Measurements from ENCODE around the gene HOXA3.

HOXA3 gene

DNA sequence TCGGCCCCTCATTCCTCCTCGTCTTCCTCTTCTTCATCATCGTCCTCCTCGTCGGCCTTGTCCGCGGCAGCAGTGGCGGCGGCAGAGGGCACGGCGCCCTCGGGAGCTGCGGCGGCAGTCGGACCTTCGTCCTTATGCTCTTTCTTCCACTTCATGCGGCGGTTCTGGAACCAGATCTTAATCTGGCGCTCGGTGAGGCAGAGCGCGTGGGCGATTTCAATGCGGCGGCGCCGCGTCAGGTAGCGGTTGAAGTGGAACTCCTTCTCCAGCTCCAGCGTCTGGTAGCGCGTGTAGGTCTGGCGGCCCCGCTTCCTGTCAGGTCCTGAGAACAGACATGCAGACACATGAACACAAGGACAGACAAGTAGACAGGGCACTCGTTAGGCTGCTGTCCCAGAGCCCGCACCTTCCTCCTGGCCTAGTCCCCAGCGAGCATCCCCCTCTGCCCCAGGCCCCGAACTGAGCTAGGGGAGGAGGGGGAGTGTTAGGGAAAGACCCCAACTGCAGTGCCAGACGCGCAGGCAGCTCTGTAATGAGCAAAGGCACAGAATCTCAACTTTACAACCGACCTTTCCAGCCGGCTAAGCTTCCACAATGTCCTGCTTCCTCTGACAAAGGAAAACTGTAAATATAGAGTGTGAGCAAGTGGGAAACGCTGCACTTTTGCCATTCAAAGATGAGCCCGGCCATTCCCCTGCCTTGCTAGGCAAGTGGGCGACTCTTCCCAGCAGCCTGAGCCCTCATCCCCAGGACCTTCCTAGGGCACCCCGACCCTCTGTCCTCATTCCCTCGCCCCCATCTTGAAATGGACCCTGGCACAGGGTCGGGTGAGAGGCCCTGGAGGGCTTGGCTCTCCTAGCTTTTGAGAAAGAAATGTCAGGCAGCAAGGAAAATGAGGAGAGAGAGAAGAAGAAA, 2.8 kb upstream of the HOXA3 start:
- DNase-seq: no peak

DNA sequence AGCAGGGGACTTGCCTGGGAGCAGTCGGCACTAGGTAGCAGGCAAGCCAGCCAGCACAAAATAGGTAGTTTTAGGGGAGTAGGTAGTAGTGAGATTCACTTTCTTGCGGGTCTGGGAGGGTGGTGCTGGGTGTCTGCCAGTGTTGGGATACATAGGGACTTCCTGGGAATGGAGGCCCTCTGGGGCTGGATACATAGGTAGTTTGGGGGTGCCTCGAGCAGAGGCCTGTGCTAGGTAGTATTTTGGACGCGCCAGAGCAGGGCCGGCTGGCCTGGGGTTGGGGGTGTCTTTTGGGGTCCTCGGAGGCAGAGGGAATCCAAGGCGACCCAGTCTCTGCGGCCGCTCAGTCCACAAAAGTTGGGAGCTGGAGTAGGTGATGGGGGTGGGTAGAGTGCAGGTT, 2.0 kb upstream of the HOXA3 start:
- DNase-seq: no peak

DNA sequence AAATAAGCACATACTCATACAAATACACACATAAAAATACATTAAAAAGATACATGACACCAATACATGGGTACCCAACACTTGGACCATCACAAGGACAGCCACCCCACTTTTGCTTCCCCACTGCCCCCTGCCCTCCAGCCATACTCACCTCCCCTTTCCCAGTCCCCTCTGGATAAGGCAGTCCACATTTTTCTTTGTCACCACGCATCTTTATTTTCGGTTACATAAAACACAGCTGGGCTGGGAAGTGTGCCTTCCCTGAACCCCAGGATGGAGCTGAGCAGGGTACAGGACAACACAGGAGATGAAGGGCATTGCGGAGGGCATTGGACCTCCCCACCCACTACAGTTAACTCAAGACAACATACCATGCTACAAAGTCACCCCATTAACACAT, 1.1 kb upstream of the HOXA3 start:
- DNase-seq: no peak

DNA sequence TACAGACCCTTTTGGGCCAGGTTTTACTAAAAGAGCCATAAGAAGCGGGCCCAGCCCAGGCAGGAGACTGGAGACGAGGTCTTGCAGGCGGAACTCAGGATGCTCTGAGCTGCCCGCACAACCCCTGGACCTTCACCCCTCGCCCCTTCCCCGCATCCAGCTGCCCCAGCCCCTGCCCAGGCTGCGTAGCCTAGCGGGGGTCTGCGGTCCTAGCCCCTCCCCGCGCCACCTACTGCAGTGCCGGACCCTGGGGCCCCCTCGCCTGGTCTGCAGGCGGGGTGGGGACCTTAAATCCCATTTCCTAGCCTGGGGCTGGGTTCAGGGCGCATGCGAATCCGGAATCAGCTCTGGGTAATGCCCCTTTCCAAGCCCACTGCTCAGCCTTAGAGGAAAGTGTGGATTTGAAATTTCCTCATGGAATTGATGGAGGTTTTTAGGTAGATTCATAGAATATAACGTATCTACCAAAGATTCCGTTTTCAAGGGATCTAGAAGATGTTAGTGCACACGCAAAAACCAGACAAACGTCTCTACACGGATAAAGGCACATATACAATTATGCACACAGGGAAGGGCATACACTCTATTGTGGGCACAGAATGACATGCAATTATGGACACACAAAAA, 546 bp upstream of the HOXA3 start:
- no peak for DNase-seq

DNA sequence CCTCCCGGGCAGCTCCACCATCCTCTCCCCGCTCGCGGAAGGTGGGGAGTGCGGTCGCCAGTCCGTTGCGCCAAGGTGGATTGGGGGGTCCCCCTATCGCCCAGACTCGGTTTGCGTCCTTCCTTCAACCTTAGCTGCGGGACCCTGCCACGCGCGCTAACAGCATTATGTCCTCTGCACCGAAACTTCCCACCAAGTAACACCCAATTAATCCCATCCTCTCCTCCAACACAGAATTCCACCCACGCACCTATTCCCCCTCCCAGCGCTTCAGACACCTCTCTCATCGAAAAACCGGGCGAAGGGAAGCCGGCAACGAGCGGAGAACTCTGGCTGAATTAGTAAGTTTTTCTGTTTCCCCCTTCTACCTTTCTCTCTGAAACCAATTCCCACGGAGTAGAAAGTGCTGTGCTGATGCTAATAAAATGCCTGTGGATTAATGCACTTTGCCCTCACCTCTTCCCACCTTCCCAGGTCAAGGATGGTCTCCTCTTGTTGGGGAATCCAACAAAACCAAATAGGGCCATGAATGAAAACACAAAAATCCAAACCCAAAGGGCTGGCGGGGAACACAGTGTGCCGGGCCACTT, 947 bp downstream of the HOXA3 start:
- peak; percentile 42 for DNase-seq

DNA sequence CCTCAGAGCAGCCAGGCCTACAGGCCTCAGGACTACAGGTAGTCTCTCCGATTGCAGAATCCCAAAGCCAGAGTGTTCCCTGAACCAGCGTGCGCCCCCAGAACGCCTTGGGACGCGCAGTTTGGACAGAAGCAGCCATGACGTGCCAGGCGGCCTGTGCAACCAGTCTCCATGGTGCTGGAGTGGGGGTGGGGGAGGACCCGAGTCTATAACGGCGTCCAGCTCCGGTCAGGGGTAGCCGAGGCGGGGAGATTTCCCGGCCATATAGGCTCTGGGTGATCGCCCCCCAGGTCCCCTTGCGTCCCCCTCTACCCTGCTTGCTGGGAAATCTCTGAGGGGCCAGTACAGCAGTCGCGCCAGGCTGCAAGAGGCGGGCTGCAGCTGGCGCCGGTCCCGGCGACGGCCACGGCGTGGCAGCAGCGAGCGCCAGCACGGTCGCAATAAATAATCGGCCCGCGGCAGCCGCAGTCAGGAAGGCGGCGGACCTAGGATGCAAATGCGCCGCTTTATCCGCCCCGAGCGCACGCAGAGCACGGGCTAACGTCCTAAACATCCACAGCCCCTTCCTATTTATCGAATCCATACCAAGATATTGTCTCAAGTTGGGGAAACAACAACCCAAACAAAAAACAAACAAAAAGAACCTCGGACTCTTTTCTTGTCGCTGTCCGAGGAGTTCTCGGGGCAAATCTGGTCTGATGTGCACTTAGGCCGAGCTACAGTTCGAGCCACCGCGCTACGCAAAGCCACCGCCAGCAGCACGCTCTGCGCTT, 1.6 kb downstream of the HOXA3 start:
- peak; percentile 85 for DNase-seq

DNA sequence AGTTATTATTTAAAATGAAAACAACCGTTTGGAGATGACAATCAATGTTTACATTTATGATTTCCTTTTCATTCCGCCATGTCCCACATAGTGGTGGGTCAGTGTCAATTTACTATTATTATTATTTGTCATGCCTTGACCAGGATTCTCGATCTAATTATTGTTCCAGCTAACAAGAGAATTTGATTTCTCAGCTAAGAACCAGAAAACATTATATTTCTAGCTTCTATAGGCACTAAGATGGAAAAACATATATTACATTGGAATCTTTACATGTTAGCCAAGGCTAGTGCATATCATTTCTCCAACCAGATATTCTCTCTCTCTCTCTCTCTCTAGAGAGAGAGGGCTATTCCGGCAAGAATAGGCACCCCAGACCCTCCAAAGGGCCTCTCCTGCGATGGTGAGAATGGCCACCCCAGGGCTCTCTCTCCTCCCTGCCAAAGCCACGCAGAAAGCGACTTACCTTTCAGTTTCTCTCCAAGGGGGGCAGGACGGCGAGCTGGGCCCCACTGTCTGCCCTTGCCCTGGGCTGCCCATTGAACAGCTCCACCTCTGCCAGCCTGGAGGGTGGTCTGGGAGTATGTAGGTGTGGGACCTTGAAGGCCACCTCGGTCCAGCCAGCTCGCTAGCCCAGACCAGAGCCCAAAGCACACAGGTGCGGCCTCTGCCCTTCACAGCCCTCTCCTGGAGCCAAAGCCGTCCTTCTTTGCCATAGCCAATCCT, 2.4 kb downstream of the HOXA3 start:
- DNase-seq: peak; percentile 52

DNA sequence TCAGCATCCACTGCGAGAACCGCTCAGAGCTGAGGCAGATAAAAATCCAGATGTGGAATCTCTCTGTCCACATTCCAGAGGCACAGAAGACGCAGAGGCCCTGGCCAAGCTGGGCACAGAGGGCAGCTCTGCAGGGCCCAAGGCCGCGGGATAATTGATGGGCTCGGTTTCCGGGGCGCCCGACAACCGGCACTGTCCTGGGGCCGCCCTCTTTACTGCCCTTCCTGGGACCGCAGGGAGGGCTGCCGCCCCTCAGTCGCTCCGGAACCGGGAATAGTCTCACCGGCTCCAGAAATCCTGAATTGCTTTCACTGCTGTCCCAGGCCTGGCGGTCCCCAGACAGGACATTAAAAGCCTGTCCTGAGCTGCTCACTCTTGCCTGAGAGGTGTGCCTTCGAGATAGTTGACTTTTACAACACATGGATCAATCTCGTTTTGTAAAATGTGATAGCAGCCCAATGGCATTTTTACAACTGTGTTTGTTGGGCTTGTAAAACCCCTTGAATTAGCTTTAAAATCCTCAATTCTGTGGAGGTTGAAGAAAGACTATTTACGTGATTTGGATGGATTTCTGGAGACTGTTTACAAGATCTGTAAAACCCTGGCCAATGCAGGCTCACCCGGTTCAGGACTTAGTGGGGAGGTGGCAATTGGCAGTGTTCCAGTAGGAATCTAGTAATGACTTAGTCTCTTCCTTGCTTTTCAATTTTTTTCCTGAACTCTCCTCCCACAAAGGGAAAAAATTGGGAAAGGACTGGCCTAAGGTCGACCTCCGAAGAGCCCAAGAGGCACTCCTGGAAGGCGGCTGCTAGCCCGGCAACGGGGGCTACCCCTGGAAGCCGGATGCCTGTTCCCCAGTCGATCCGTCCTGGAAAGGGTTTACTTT, 3.4 kb downstream of the HOXA3 start:
- DNase-seq: peak; percentile 15

DNA sequence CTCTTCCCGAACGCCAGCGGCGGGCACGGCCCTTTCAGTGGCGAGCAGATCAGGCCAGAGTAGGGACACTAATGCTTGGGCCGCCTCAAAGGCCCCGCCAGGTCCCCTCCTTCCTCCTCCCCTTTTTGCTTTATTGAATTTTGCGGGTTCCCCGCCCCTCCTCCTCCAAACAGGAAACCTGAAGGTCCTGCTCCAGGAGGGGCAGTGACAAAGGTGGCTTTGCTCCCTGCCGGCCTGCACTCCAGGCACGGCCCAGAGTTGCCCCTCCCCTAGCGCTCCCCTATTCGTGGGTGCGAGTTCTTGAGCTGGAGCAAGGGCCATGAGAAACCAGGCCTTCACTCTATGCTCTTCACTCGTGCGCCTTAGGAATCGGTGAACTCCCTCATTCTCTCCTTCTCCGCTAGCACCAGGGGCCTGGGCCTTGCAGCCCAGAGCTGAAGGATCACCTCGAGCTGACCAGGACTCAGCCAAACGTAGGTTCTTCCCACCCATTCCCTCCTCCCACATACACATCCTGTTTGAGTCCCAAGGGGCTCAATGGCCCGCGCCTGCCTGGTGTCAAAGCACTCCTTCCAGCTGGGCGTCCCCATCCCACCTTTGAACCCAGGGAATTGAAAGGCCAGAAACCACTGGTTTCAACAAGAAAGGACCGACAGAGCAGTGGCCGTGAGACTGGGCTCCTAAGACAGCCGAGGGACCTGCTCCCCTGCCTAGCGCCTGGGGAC, 4.2 kb downstream of the HOXA3 start:
- DNase-seq: no peak

DNA sequence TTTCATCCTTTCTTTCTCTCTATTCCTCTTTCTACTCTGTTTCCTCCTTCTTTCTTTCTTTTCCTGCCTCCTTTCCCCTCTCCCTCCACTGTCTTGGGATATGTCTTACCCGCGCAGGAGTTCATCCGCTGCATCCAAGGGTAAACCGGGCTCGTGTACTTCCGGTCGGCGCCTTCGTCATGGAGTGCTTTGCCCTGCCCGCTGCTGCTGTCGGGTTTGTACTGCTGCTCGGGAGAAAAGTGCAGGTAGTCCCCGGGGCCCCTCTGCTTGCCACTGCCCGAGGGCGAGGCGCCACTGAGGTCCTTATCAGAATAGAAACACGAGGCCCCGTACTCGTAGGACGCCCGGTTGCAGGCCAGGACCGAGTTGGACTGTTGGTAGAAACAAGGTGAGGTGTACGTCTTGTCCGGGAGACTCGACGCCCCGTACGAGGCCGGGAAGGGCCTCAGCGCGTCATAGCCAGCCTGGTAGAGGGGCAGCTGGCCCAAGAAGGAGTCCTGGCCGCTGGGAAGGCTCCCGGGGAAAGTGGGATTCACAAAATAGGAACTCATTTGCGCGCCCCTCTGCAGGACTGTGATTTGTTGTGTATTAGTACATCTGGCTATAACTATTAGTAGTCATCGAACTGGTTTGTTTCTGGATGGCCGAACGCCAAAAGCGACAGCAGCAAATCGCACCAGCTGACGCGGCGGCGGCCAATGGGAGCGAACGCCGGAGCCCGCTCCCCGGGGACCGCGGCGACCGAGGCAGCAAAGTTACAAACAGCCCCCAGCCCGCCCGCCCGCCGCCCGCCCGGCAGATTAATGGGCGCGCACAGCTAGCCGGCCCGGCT, 5.0 kb downstream of the HOXA3 start, which contains the start of gene HOXA6:
Gene HOXA6, minus strand, starts transcription at position 576 of the 832 bp plus-strand sequence. Its CDS starts 25 bp downstream, at position 551.
- DNase-seq: no peak

DNA sequence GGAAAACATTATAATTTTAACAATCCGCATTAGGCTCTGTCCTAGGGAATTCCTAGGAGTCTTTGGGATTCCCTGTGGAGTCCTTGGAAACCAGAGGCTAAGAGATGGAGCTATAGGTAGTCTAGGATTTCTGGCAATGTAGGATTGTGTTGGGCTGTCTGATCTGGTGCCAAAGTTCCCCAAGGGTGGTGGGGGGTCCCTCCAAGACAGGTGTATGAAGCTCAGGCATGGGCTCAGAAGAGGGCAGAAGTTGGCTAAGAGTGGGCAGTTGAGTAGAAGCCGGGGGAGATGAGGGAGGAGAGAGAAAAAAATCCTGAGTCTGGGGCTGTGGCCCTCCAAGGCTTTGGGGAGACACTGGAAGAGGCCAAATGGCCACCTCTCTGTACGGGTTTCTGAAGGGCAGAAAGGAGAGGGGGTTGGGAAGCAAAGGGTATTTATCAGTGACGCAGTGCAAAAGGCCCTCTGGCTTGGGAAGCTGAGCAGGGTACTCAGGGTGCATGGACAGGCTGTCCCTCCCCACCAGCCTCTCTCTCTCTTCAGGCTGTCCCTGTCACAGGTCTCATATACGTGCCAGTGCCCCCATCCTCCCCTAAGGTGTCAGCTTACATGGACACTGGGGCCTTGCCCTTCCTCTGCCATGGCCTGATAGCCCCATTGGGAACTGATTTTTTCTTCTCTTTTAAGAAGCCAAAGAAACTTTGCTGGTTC, 5.7 kb downstream of the HOXA3 start:
- DNase-seq: no peak

DNA sequence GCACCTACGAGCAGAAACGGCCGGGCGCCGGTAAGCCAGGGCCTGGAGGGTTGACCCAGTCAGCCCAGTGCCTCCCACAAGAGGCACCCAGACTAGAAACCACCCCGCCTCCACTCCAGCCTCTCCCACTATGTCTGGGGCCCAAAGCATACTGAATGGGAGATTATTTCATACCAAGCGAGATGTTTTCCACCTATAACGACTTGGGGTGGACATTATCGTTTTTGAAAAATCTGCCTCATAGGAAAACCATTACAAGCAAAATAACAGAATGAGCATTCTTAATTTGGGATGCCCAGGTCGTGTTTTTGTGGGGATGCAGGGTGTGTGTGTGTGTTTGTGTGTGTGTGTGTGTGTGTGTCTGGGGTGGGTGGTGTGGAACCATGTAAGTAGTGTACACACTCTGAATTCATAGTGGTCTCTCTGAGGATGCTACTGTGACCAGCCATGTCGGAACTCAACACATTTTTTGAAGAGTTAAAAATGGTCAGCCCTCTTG, 6.4 kb downstream of the HOXA3 start:
- no peak for DNase-seq

DNA sequence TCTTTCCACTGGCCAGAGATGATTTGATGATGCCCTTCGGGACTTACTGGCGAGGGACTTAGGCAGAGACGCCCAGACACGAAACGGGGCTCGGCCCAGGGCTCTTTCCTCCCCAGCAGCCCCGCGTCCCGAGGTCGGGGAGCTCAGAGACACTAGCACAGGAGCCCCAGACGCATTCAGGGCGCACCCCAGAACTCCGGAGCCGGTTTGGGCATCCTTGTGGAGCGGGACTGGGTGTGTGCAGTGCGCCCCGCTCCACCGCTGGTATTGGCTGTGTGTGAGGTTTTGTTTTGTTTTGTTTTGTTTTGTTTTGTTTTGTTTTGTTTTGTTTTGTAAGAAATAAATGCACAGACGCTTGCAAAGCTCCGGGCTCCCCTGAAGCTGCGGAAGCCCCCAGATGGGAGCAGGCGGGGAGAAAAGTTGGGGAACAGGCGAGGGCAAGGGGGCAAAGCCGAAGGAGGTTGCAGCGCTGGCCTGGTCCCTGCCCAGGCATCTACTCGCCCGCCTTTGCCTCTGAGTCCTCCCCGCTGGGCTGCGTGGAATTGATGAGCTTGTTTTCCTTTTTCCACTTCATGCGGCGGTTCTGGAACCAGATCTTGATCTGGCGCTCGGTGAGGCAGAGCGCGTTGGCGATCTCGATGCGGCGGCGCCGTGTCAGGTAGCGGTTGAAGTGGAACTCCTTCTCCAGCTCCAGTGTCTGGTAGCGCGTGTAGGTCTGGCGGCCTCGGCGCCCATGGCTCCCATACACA, 7.0 kb downstream of the HOXA3 start:
- DNase-seq: no peak

DNA sequence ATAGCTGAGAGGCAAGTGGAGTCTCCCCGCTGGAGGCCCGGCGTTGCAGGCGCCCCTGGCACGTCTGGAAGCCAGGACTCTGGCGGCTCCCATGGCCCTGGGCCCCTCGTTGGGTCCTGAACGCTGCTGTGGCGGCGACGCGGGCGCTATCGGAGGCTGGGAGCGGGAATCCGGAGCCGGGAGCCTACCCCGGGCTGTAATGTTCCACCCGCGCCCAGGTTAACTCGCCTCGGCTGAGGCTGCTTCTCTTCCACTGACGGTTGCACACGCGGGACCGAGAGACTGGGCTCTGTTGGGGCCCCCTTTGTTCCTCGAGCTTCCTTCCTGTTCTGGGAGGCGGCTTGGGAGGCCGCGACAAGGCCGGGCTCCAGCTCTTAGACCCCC, 7.6 kb downstream of the HOXA3 start:
- no peak for DNase-seq

DNA sequence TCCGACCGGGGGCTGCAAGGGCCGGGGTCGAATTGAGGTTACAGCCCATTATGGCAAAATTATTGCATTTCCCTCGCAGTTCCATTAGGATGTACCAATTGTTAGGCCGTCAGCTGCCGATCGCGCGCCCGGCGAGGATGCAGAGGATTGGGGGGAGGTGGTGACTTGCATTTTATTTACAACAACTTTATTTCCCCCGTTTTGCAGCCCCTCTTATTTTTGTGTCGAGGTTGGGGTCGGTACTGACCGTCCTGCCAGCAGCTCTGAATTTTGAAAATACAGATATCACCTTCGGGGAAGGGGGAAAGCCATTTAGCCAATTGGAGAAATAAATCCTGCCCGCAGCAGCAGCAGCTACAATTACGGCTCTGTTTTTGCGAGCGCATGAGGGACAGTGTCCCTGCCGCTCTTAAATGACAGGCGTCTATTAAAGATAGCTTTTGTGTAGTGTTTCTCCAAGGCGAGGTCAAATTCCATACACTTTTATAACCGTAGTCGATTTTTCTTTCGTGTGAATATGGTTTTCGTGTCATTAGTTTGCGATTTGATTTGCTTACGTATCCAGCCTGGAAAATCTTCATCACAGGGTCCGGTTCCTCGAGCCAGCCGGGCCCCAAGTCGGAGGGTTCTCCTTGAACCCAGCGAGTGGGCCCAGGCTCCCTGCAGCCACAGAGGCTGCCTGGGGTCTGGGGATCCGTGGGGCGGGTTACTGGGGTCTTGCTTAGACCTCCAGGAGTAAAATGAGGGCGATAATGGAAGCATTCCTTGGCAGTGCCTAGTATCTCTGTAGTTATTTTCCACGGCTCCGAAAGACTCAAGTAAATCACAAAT, 8.2 kb downstream of the HOXA3 start:
- no peak for DNase-seq

DNA sequence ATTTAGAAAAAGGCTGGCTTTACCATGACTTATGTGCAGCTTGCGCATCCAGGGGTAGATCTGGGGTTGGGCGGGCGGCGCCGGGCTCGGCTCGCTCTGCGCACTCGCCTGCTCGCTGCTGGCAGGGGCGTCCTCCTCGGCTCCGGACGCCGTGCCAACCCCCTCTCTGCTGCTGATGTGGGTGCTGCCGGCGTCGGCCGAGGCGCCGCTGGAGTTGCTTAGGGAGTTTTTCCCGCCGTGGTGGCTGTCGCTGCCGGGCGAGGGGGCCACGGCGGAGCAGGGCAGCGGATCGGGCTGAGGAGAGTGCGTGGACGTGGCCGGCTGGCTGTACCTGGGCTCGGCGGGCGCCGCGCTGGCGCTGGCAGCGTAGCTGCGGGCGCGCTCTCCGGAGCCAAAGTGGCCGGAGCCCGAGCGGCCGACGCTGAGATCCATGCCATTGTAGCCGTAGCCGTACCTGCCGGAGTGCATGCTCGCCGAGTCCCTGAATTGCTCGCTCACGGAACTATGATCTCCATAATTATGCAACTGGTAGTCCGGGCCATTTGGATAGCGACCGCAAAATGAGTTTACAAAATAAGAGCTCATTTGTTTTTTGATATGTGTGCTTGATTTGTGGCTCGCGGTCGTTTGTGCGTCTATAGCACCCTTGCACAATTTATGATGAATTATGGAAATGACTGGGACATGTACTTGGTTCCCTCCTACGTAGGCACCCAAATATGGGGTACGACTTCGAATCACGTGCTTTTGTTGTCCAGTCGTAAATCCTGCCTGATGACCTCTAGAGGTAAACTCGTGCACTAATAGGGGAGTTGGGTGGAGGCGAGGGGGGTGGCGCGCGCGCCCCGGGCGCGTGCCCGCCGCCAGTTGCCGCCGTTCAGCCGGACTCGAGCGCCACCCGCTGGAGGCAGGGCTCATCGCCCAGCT, 9.1 kb downstream of the HOXA3 start, which contains the start of gene HOXA5:
Gene HOXA5, minus strand, starts transcription at position 659 of the 927 bp plus-strand sequence. Its CDS starts 74 bp downstream, at position 585.
- DNase-seq: no peak

Measured in NCI-H345 (cell line).